ENCODE data around the gene UQCC2. TPM values are rescaled to one million over a fixed set of nuclear protein-coding genes. Genes with fewer than 3 reads are reported as not detected.

The UQCC2 gene
- total RNA-seq, 1 donor from 2014 or later, result 54.9 TPM

GRCh38 chr6:33673851-33674250 lies 37.6 kb downstream of the UQCC2 start:
- no peaks in the 10 kb centered on the region for H3K4me1 Mint-ChIP-seq (ENCODE audit: unreplicated experiment)
- H3K27ac Mint-ChIP-seq (ENCODE audit: unreplicated experiment), result no peak overlapping the region
- TF ChIP-seq CTCF (IDR thresholded peaks at IDR 0.05; ENCODE audit: unreplicated experiment), result no peak
- DNase-seq (ENCODE audit: low spot score), result no peak
- peaks cover 47% of the 10 kb centered on the region for H3K36me3 Mint-ChIP-seq (ENCODE audit: low read depth, unreplicated experiment)
- H3K27me3 Mint-ChIP-seq (ENCODE audit: unreplicated experiment), result peaks cover 16% of the 10 kb centered on the region
- no peaks in the 10 kb centered on the region for H3K9me3 Mint-ChIP-seq (ENCODE audit: unreplicated experiment)
- H3K4me3 Mint-ChIP-seq (ENCODE audit: unreplicated experiment), result no peak overlapping the region

GRCh38 chr6:33672808-33673207 lies 38.7 kb downstream of the UQCC2 start:
- TF ChIP-seq CTCF (IDR thresholded peaks at IDR 0.05; ENCODE audit: unreplicated experiment), result no peak
- Mint-ChIP-seq H3K36me3 (ENCODE audit: low read depth, unreplicated experiment) (peaks cover 49% of the 10 kb centered on the region), H3K9me3 (ENCODE audit: unreplicated experiment) (no peaks in the 10 kb centered on the region), H3K4me3 (ENCODE audit: unreplicated experiment) (no peak overlapping the region), H3K4me1 (ENCODE audit: unreplicated experiment) (no peaks in the 10 kb centered on the region), H3K27me3 (ENCODE audit: unreplicated experiment) (peaks cover 13% of the 10 kb centered on the region), H3K27ac (ENCODE audit: unreplicated experiment) (no peak overlapping the region)
- no peak for DNase-seq (ENCODE audit: low spot score)

- Mint-ChIP-seq H3K27me3 (ENCODE audit: unreplicated experiment) (peaks cover 10% of the 10 kb centered on the region), H3K9me3 (ENCODE audit: unreplicated experiment) (no peaks in the 10 kb centered on the region), H3K4me3 (ENCODE audit: unreplicated experiment) (peak overlapping the region; percentile 71), H3K27ac (ENCODE audit: unreplicated experiment) (peak overlapping the region; percentile 18), H3K4me1 (ENCODE audit: unreplicated experiment) (no peaks in the 10 kb centered on the region), H3K36me3 (ENCODE audit: low read depth, unreplicated experiment) (peaks cover 45% of the 10 kb centered on the region)
- DNase-seq (ENCODE audit: low spot score), result no peak
- no peak for TF ChIP-seq CTCF (IDR thresholded peaks at IDR 0.05; ENCODE audit: unreplicated experiment)
These were observed 39.8 kb downstream of the UQCC2 start for GRCh38 chr6:33671744-33672072.

GRCh38 chr6:33670971-33671743 lies 40.3 kb downstream of the UQCC2 start:
- Mint-ChIP-seq H3K27ac (ENCODE audit: unreplicated experiment) (no peak overlapping the region), H3K4me1 (ENCODE audit: unreplicated experiment) (no peaks in the 10 kb centered on the region), H3K9me3 (ENCODE audit: unreplicated experiment) (no peaks in the 10 kb centered on the region), H3K4me3 (ENCODE audit: unreplicated experiment) (no peak overlapping the region), H3K27me3 (ENCODE audit: unreplicated experiment) (peaks cover 10% of the 10 kb centered on the region), H3K36me3 (ENCODE audit: low read depth, unreplicated experiment) (peaks cover 45% of the 10 kb centered on the region)
- TF ChIP-seq CTCF (IDR thresholded peaks at IDR 0.05; ENCODE audit: unreplicated experiment), result no peak
- no peak for DNase-seq (ENCODE audit: low spot score)

GRCh38 chr6:33670086-33670660 lies 41.3 kb downstream of the UQCC2 start:
- Mint-ChIP-seq H3K9me3 (ENCODE audit: unreplicated experiment) (no peaks in the 10 kb centered on the region), H3K36me3 (ENCODE audit: low read depth, unreplicated experiment) (peaks cover 41% of the 10 kb centered on the region), H3K27ac (ENCODE audit: unreplicated experiment) (peak overlapping the region; percentile 36), H3K27me3 (ENCODE audit: unreplicated experiment) (peaks cover 10% of the 10 kb centered on the region), H3K4me3 (ENCODE audit: unreplicated experiment) (no peak overlapping the region), H3K4me1 (ENCODE audit: unreplicated experiment) (no peaks in the 10 kb centered on the region)
- no peak for TF ChIP-seq CTCF (IDR thresholded peaks at IDR 0.05; ENCODE audit: unreplicated experiment)
- DNase-seq (ENCODE audit: low spot score), result no peak

All from endothelial cell (in vitro differentiated cells).